Endothelial cell of umbilical vein (primary cell): ENCODE measurements around the gene ACER3. TPM values are rescaled to one million over a fixed set of nuclear protein-coding genes. Genes with fewer than 3 reads are reported as not detected.

Experiments
- BruUV-seq: library from RNA; stranded (reverse); fragments of 400-500 nt; replicated peaks from 2 replicates; lab custom pipeline; 2021; lab: Mats Ljungman, UMichigan
- CTCF ChIA-PET: fragments of 300-600, 350-600 bp; sonication (Branson Sonifier 250); formaldehyde crosslinking; loops from one replicate; lab custom pipeline; 2021; ENCODE audit warnings: antibody characterized with exemption, inconsistent platforms; lab: Charles Lee
- POLR2A ChIA-PET: fragments of 300-600, 350-600 bp; sonication (Branson Sonifier 250); formaldehyde crosslinking; loops from one replicate; lab custom pipeline; 2021; ENCODE audit warnings: antibody characterized with exemption, inconsistent platforms; lab: Charles Lee
- DNase-seq: peaks from one replicate; pipeline ENCODE4 v3.0.0-alpha.2; 2011; ENCODE audit warnings: low read depth, low spot score
- FAIRE-seq: peaks from 2 replicates; lab custom pipeline; 2011; peaks lifted over from hg19 to GRCh38; lab: Jason Lieb, UNC
- H2AFZ ChIP-seq: 2 replicates; pipeline ENCODE4 v1.6.0; 2012; ENCODE audit warnings: low read depth, low read length, control low read depth, inconsistent platforms
- H3K27ac ChIP-seq: 2 replicates; pipeline ENCODE4 v1.5.1; 2011; ENCODE audit warnings: low read depth, mild to moderate bottlenecking, control low read depth, low read length, moderate library complexity; ENCODE audit not compliant: insufficient read depth
- H3K27me3 ChIP-seq, 2 experiments: 2 replicates each; pipeline versions ENCODE4 v1.6.0 to v1.6.1; 2011; ENCODE audit warnings: low read length in 2 of 2, mixed read lengths in 1 of 2; ENCODE audit not compliant: control insufficient read depth in 2 of 2, insufficient read depth in 2 of 2
- H3K36me3 ChIP-seq, 2 experiments: 2 replicates in 1 of 2; 3 replicates in 1 of 2; pipeline ENCODE4 v1.5.1; 2011; ENCODE audit warnings: low read length in 2 of 2, mild to moderate bottlenecking in 1 of 2, moderate library complexity in 1 of 2; ENCODE audit not compliant: control insufficient read depth in 2 of 2, insufficient read depth in 2 of 2; ENCODE audit errors: extremely low read depth in 1 of 2
- H3K4me1 ChIP-seq: 3 replicates; pipeline ENCODE4 v1.5.1; 2011; ENCODE audit warnings: mild to moderate bottlenecking, low read length; ENCODE audit not compliant: control insufficient read depth, insufficient read depth; ENCODE audit errors: extremely low read depth
- H3K4me2 ChIP-seq: 2 replicates; pipeline ENCODE4 v1.6.1; 2011; ENCODE audit warnings: low read length, control low read depth, mixed read lengths; ENCODE audit not compliant: insufficient read depth
- H3K4me3 ChIP-seq, 3 experiments: fragments of 200-600 bp in 1 of 3; sonication (generic), shearing (Covaris generic) in 1 of 3; replicated peaks in 1 of 3; 2 replicates each; pipeline ENCODE4 v1.5.1; 2011 to 2016; ENCODE audit warnings: control low read depth in 3 of 3, low read length in 3 of 3, mild to moderate bottlenecking in 2 of 3, inconsistent platforms in 1 of 3, low read depth in 1 of 3, moderate library complexity in 1 of 3; ENCODE audit not compliant: insufficient read depth in 1 of 3
- H3K79me2 ChIP-seq: 2 replicates; pipeline ENCODE4 v1.6.0; 2012; ENCODE audit warnings: low read length, inconsistent platforms; ENCODE audit not compliant: control insufficient read depth, insufficient read depth
- H3K9ac ChIP-seq: replicated peaks from 2 replicates; pipeline ENCODE3; 2011; ENCODE audit warnings: low read length, control low read depth; ENCODE audit not compliant: insufficient read depth; ENCODE audit errors: extremely low read depth
- H3K9me1 ChIP-seq: replicated peaks from 3 replicates; pipeline ENCODE4 v1.6.0; 2011; ENCODE audit warnings: mild to moderate bottlenecking, low read length; ENCODE audit not compliant: control insufficient read depth, insufficient read depth; ENCODE audit errors: extremely low read depth
- H3K9me3 ChIP-seq: replicated peaks from 2 replicates; pipeline ENCODE4 v1.5.1; 2012; ENCODE audit warnings: low read length, inconsistent platforms; ENCODE audit not compliant: control insufficient read depth, insufficient read depth
- H4K20me1 ChIP-seq: replicated peaks from 2 replicates; pipeline ENCODE3; 2011; ENCODE audit warnings: mild to moderate bottlenecking, low read length; ENCODE audit not compliant: control insufficient read depth, insufficient read depth; ENCODE audit errors: extremely low read depth
- EZH2 ChIP-seq: IDR thresholded peaks from 2 replicates; pipeline ENCODE4 v1.6.1; 2012; ENCODE audit warnings: borderline replicate concordance, low read depth, mild to moderate bottlenecking, moderate library complexity, low read length, inconsistent platforms; ENCODE audit not compliant: severe bottlenecking
- FOS ChIP-seq: IDR thresholded peaks from 2 replicates; pipeline ENCODE4 v1.6.1; 2011; ENCODE audit warnings: mild to moderate bottlenecking, low read length, moderate library complexity, borderline replicate concordance; ENCODE audit not compliant: insufficient read depth
- GATA2 ChIP-seq: IDR thresholded peaks from 2 replicates; pipeline ENCODE4 v1.7.0; 2011; ENCODE audit warnings: low read depth, mild to moderate bottlenecking, moderate library complexity, mixed read lengths, low read length; ENCODE audit not compliant: insufficient read length, insufficient read depth
- JUN ChIP-seq: IDR thresholded peaks from 2 replicates; pipeline ENCODE4 v1.6.1; 2011; ENCODE audit warnings: borderline replicate concordance, low read depth; ENCODE audit not compliant: insufficient read length, insufficient read depth
- MYC ChIP-seq: IDR thresholded peaks from one replicate; pipeline ENCODE4 v1.6.1; 2011; ENCODE audit warnings: mild to moderate bottlenecking, low read depth, low read length
- POLR2A ChIP-seq: IDR thresholded peaks from 2 replicates; pipeline ENCODE4 v1.6.1; 2012; ENCODE audit warnings: low read depth, mild to moderate bottlenecking, control low read depth, low read length
- POLR2AphosphoS5 ChIP-seq: IDR thresholded peaks from 2 replicates; pipeline ENCODE4 v1.6.1; 2012; ENCODE audit warnings: low read depth, mild to moderate bottlenecking, control low read depth, low read length, moderate library complexity; ENCODE audit not compliant: insufficient read depth
- dilution Hi-C: fragments of 300-500 bp; cut with MboI; formaldehyde crosslinking; loops from one replicate; pipeline ENCODE4 v1.15.0; 2019; ENCODE audit warnings: low sequenced_read_pairs; ENCODE audit not compliant: extremely low pct_ligation_motif_present
- intact Hi-C: fragments of 100-400 bp; cut with micrococcal nuclease; formaldehyde crosslinking; loops from one replicate; pipeline ENCODE4 v1.10.0; 2022
- polyA plus RNA-seq, 4 experiments: library from polyadenylated mRNA; depleted of rRNA in 3 of 4; stranded (reverse) in 3 of 4; unstranded in 1 of 4; fragments of >200 nt; gene quantifications; 2 replicates each; pipeline versions ENCODE4 v1.2.1 to v1.2.3, GENCODE V29; 2011 to 2012; ENCODE audit warnings: missing spikeins in 1 of 4
- total RNA-seq: library from RNA; stranded (reverse); gene quantifications from 2 replicates; pipeline ENCODE4 v1.2.3, GENCODE V29; 2021
- TF ChIP-seq, protein P1 (sequence below): IDR thresholded peaks from 2 replicates; pipeline ENCODE4 v1.6.1; 2011; ENCODE audit not compliant: insufficient read depth, insufficient read length
- TF ChIP-seq, protein P2 (sequence below), 2 donors: IDR thresholded peaks; 1 replicate in 1 of 2; 2 replicates in 1 of 2; pipeline ENCODE4 v1.5.1; 2011; ENCODE audit warnings: low read length in 2 of 2, mild to moderate bottlenecking in 2 of 2, moderate library complexity in 2 of 2, control low read depth in 1 of 2, inconsistent platforms in 1 of 2, low read depth in 1 of 2; ENCODE audit not compliant: insufficient read depth in 1 of 2; ENCODE audit errors: extremely low read depth in 1 of 2

ACER3 gene
- total and polyA plus RNA-seq, 2 donors (not counting 3 experiments of a cell fraction or from before 2014, with no cell fraction given): 9.9 to 31.6 TPM

- no peaks in the 10 kb centered on the region for H3K9me1 ChIP-seq
- H3K27me3 ChIP-seq: no peaks in the 10 kb centered on the region
- intact Hi-C loops: loop anchor here (1.0 kb wide), 4 partner anchors 15 to 104 kb away; no protein-coding TSS in a partner anchor
- DNase-seq: peak; percentile 69
- FAIRE-seq: peak; percentile 46
- dilution Hi-C loops: no loop called here
- H3K4me3 ChIP-seq: no peak overlapping the region
- ChIA-PET POLR2A (interaction anchor here (0.5 kb wide), 1 partner anchor 38 kb away, joined by 6 read pairs; no protein-coding TSS in a partner anchor), CTCF (interaction anchor here (0.6 to 2.2 kb wide), 12 partner anchors 10 to 105 kb away, joined by 3 to 32 read pairs (median 4); no protein-coding TSS in a partner anchor)
- peaks cover 33% of the 10 kb centered on the region for H3K4me1 ChIP-seq
- H3K27ac ChIP-seq: no peak overlapping the region
- no peaks in the 10 kb centered on the region for H3K36me3 ChIP-seq
- TF ChIP-seq, protein P1, sequence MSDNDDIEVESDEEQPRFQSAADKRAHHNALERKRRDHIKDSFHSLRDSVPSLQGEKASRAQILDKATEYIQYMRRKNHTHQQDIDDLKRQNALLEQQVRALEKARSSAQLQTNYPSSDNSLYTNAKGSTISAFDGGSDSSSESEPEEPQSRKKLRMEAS: no peak
- no peak for TF ChIP-seq FOS
- TF ChIP-seq, protein P2, sequence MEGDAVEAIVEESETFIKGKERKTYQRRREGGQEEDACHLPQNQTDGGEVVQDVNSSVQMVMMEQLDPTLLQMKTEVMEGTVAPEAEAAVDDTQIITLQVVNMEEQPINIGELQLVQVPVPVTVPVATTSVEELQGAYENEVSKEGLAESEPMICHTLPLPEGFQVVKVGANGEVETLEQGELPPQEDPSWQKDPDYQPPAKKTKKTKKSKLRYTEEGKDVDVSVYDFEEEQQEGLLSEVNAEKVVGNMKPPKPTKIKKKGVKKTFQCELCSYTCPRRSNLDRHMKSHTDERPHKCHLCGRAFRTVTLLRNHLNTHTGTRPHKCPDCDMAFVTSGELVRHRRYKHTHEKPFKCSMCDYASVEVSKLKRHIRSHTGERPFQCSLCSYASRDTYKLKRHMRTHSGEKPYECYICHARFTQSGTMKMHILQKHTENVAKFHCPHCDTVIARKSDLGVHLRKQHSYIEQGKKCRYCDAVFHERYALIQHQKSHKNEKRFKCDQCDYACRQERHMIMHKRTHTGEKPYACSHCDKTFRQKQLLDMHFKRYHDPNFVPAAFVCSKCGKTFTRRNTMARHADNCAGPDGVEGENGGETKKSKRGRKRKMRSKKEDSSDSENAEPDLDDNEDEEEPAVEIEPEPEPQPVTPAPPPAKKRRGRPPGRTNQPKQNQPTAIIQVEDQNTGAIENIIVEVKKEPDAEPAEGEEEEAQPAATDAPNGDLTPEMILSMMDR (IDR thresholded peaks at IDR 0.05; ENCODE audit: extremely low read depth in 1 of 2, insufficient read depth in 1 of 2, low read depth in 1 of 2, low read length in 2 of 2): peak; percentile 47 to 58
- H3K9ac ChIP-seq: no peak overlapping the region
- H3K79me2 ChIP-seq: no peaks in the 10 kb centered on the region
- H3K4me2 ChIP-seq: peak overlapping the region; percentile 31
- H4K20me1 ChIP-seq: no peaks in the 10 kb centered on the region
- no TSS peak for BruUV-seq
- H3K9me3 ChIP-seq: no peaks in the 10 kb centered on the region
- no peak overlapping the region for H2AFZ ChIP-seq
These were observed 22.0 kb upstream of the ACER3 start for GRCh38 chr11:76838678-76839068.

- Histone ChIP-seq H3K27ac (no peak overlapping the region), H3K4me1 (peaks cover 33% of the 10 kb centered on the region), H4K20me1 (no peaks in the 10 kb centered on the region), H2AFZ (peak overlapping the region; percentile 55), H3K36me3 (no peaks in the 10 kb centered on the region), H3K9me3 (no peaks in the 10 kb centered on the region), H3K9ac (no peak overlapping the region), H3K79me2 (no peaks in the 10 kb centered on the region), H3K27me3 (no peaks in the 10 kb centered on the region), H3K4me3 (no peak overlapping the region), H3K9me1 (no peaks in the 10 kb centered on the region), H3K4me2 (peak overlapping the region; percentile 31)
- CTCF ChIA-PET: interaction anchor here (0.6 to 2.2 kb wide), 6 partner anchors 15 to 102 kb away, joined by 3 to 32 read pairs (median 6); no protein-coding TSS in a partner anchor
- DNase-seq: peak; percentile 40
- TF ChIP-seq MYC: no peak
- peak; percentile 8 for TF ChIP-seq JUN
- TF ChIP-seq POLR2AphosphoS5: peak; percentile 26
- TF ChIP-seq POLR2A: no peak
- TF ChIP-seq EZH2: no peak
- TF ChIP-seq FOS: peak; percentile 59
- TF ChIP-seq, protein P1: no peak
- TF ChIP-seq GATA2: no peak
- TF ChIP-seq, protein P2 (IDR thresholded peaks at IDR 0.05; ENCODE audit: extremely low read depth in 1 of 2, insufficient read depth in 1 of 2, low read depth in 1 of 2, low read length in 2 of 2): no peak
- dilution Hi-C loops: no loop called here
- POLR2A ChIA-PET: interaction anchor here (1.2 kb wide), 1 partner anchor 16 kb away, joined by 3 read pairs; no protein-coding TSS in a partner anchor
- BruUV-seq: no TSS peak
- intact Hi-C loops: no loop called here
- peak; percentile 88 for FAIRE-seq
These were observed 21.4 kb upstream of the ACER3 start for GRCh38 chr11:76839311-76839710.
